ENCODE measurements around the gene PIP4K2A.

The PIP4K2A gene

GRCh38 chr10:22658745-22659410, 55.5 kb downstream of the PIP4K2A start:
- H3K9me3 ChIP-seq (ENCODE audit: control insufficient read depth in 2 of 2, low read length in 2 of 2) = no peaks in the 10 kb centered on the region
- H3K4me3 ChIP-seq (ENCODE audit: low read length in 2 of 2) = no peak overlapping the region
- H3K9ac ChIP-seq (ENCODE audit: low read depth in 1 of 2, low read length in 2 of 2) = no peak overlapping the region
- H3K36me3 ChIP-seq (ENCODE audit: control insufficient read depth in 2 of 2, insufficient read depth in 2 of 2, low read length in 2 of 2) = no peaks in the 10 kb centered on the region
- no peaks in the 10 kb centered on the region for H3K4me1 ChIP-seq (ENCODE audit: control insufficient read depth in 2 of 2, insufficient read depth in 2 of 2, low read length in 2 of 2)
- H3K27me3 ChIP-seq (ENCODE audit: control insufficient read depth in 2 of 2, insufficient read depth in 2 of 2, low read length in 2 of 2) = no peaks in the 10 kb centered on the region
- H3K27ac ChIP-seq (ENCODE audit: low read depth in 2 of 2, low read length in 2 of 2) = no peak overlapping the region

- Histone ChIP-seq H3K4me3 (ENCODE audit: low read length in 2 of 2) (no peak overlapping the region), H3K4me1 (ENCODE audit: control insufficient read depth in 2 of 2, insufficient read depth in 2 of 2, low read length in 2 of 2) (no peaks in the 10 kb centered on the region), H3K36me3 (ENCODE audit: control insufficient read depth in 2 of 2, insufficient read depth in 2 of 2, low read length in 2 of 2) (no peaks in the 10 kb centered on the region), H3K9me3 (ENCODE audit: control insufficient read depth in 2 of 2, low read length in 2 of 2) (no peaks in the 10 kb centered on the region), H3K27me3 (ENCODE audit: control insufficient read depth in 2 of 2, insufficient read depth in 2 of 2, low read length in 2 of 2) (no peaks in the 10 kb centered on the region), H3K9ac (ENCODE audit: low read depth in 1 of 2, low read length in 2 of 2) (no peak overlapping the region), H3K27ac (ENCODE audit: low read depth in 2 of 2, low read length in 2 of 2) (no peak overlapping the region)
Measured at GRCh38 chr10:22657566-22658225, 56.7 kb downstream of the PIP4K2A start.

GRCh38 chr10:22657024-22657423, 57.4 kb downstream of the PIP4K2A start:
- no peaks in the 10 kb centered on the region for H3K4me1 ChIP-seq (ENCODE audit: control insufficient read depth in 2 of 2, insufficient read depth in 2 of 2, low read length in 2 of 2)
- H3K4me3 ChIP-seq (ENCODE audit: low read length in 2 of 2) = no peak overlapping the region
- H3K27me3 ChIP-seq (ENCODE audit: control insufficient read depth in 2 of 2, insufficient read depth in 2 of 2, low read length in 2 of 2) = no peaks in the 10 kb centered on the region
- H3K36me3 ChIP-seq (ENCODE audit: control insufficient read depth in 2 of 2, insufficient read depth in 2 of 2, low read length in 2 of 2) = no peaks in the 10 kb centered on the region
- no peak overlapping the region for H3K27ac ChIP-seq (ENCODE audit: low read depth in 2 of 2, low read length in 2 of 2)
- H3K9me3 ChIP-seq (ENCODE audit: control insufficient read depth in 2 of 2, low read length in 2 of 2) = no peaks in the 10 kb centered on the region
- H3K9ac ChIP-seq (ENCODE audit: low read depth in 1 of 2, low read length in 2 of 2) = no peak overlapping the region

GRCh38 chr10:22656036-22656435, 58.3 kb downstream of the PIP4K2A start:
- no peak overlapping the region for H3K27ac ChIP-seq (ENCODE audit: low read depth in 2 of 2, low read length in 2 of 2)
- no peaks in the 10 kb centered on the region for H3K4me1 ChIP-seq (ENCODE audit: control insufficient read depth in 2 of 2, insufficient read depth in 2 of 2, low read length in 2 of 2)
- no peaks in the 10 kb centered on the region for H3K27me3 ChIP-seq (ENCODE audit: control insufficient read depth in 2 of 2, insufficient read depth in 2 of 2, low read length in 2 of 2)

GRCh38 chr10:22655312-22655981, 58.9 kb downstream of the PIP4K2A start:
- H3K9ac ChIP-seq (ENCODE audit: low read depth in 1 of 2, low read length in 2 of 2) = no peak overlapping the region
- H3K4me3 ChIP-seq (ENCODE audit: low read length in 2 of 2) = no peak overlapping the region
- H3K27me3 ChIP-seq (ENCODE audit: control insufficient read depth in 2 of 2, insufficient read depth in 2 of 2, low read length in 2 of 2) = no peaks in the 10 kb centered on the region
- H3K27ac ChIP-seq (ENCODE audit: low read depth in 2 of 2, low read length in 2 of 2) = no peak overlapping the region
- H3K9me3 ChIP-seq (ENCODE audit: control insufficient read depth in 2 of 2, low read length in 2 of 2) = no peaks in the 10 kb centered on the region
- H3K36me3 ChIP-seq (ENCODE audit: control insufficient read depth in 2 of 2, insufficient read depth in 2 of 2, low read length in 2 of 2) = no peaks in the 10 kb centered on the region
- H3K4me1 ChIP-seq (ENCODE audit: control insufficient read depth in 2 of 2, insufficient read depth in 2 of 2, low read length in 2 of 2) = no peaks in the 10 kb centered on the region

More at GRCh38 chr10:22656036-22656435, 58.3 kb downstream of the PIP4K2A start:
- H3K9me3 ChIP-seq (ENCODE audit: control insufficient read depth in 2 of 2, low read length in 2 of 2) = no peaks in the 10 kb centered on the region
- no peak overlapping the region for H3K9ac ChIP-seq (ENCODE audit: low read depth in 1 of 2, low read length in 2 of 2)
- no peak overlapping the region for H3K4me3 ChIP-seq (ENCODE audit: low read length in 2 of 2)
- no peaks in the 10 kb centered on the region for H3K36me3 ChIP-seq (ENCODE audit: control insufficient read depth in 2 of 2, insufficient read depth in 2 of 2, low read length in 2 of 2)

- peak overlapping the region in 1 of 2 donors; percentile 20 for H3K27ac ChIP-seq (ENCODE audit: low read depth in 2 of 2, low read length in 2 of 2)
- H3K9ac ChIP-seq (ENCODE audit: low read depth in 1 of 2, low read length in 2 of 2) = no peak overlapping the region
- H3K4me1 ChIP-seq (ENCODE audit: control insufficient read depth in 2 of 2, insufficient read depth in 2 of 2, low read length in 2 of 2) = peaks cover 0 to 3% of the 10 kb centered on the region in 2 donors
- H3K36me3 ChIP-seq (ENCODE audit: control insufficient read depth in 2 of 2, insufficient read depth in 2 of 2, low read length in 2 of 2) = no peaks in the 10 kb centered on the region
- no peak overlapping the region for H3K4me3 ChIP-seq (ENCODE audit: low read length in 2 of 2)
- H3K9me3 ChIP-seq (ENCODE audit: control insufficient read depth in 2 of 2, low read length in 2 of 2) = no peaks in the 10 kb centered on the region
- no peaks in the 10 kb centered on the region for H3K27me3 ChIP-seq (ENCODE audit: control insufficient read depth in 2 of 2, insufficient read depth in 2 of 2, low read length in 2 of 2)
Measured at GRCh38 chr10:22652988-22653481, 61.3 kb downstream of the PIP4K2A start.

GRCh38 chr10:22651276-22651980, 63.0 kb downstream of the PIP4K2A start:
- Histone ChIP-seq H3K36me3 (ENCODE audit: control insufficient read depth in 2 of 2, insufficient read depth in 2 of 2, low read length in 2 of 2) (no peaks in the 10 kb centered on the region), H3K9me3 (ENCODE audit: control insufficient read depth in 2 of 2, low read length in 2 of 2) (no peaks in the 10 kb centered on the region), H3K9ac (ENCODE audit: low read depth in 1 of 2, low read length in 2 of 2) (no peak overlapping the region), H3K27me3 (ENCODE audit: control insufficient read depth in 2 of 2, insufficient read depth in 2 of 2, low read length in 2 of 2) (no peaks in the 10 kb centered on the region), H3K27ac (ENCODE audit: low read depth in 2 of 2, low read length in 2 of 2) (no peak overlapping the region), H3K4me3 (ENCODE audit: low read length in 2 of 2) (no peak overlapping the region), H3K4me1 (ENCODE audit: control insufficient read depth in 2 of 2, insufficient read depth in 2 of 2, low read length in 2 of 2) (peaks cover 3 to 6% of the 10 kb centered on the region in 2 donors)

GRCh38 chr10:22649994-22650393, 64.4 kb downstream of the PIP4K2A start:
- H3K27ac ChIP-seq (ENCODE audit: low read depth in 2 of 2, low read length in 2 of 2) = no peak overlapping the region
- H3K4me1 ChIP-seq (ENCODE audit: control insufficient read depth in 2 of 2, insufficient read depth in 2 of 2, low read length in 2 of 2) = peaks cover 3 to 6% of the 10 kb centered on the region in 2 donors
- H3K9ac ChIP-seq (ENCODE audit: low read depth in 1 of 2, low read length in 2 of 2) = no peak overlapping the region
- no peak overlapping the region for H3K4me3 ChIP-seq (ENCODE audit: low read length in 2 of 2)
- no peaks in the 10 kb centered on the region for H3K36me3 ChIP-seq (ENCODE audit: control insufficient read depth in 2 of 2, insufficient read depth in 2 of 2, low read length in 2 of 2)
- H3K9me3 ChIP-seq (ENCODE audit: control insufficient read depth in 2 of 2, low read length in 2 of 2) = no peaks in the 10 kb centered on the region
- H3K27me3 ChIP-seq (ENCODE audit: control insufficient read depth in 2 of 2, insufficient read depth in 2 of 2, low read length in 2 of 2) = no peaks in the 10 kb centered on the region

GRCh38 chr10:22649390-22649841, 65.0 kb downstream of the PIP4K2A start:
- no peak overlapping the region for H3K9ac ChIP-seq (ENCODE audit: low read depth in 1 of 2, low read length in 2 of 2)
- no peak overlapping the region for H3K4me3 ChIP-seq (ENCODE audit: low read length in 2 of 2)
- H3K4me1 ChIP-seq (ENCODE audit: control insufficient read depth in 2 of 2, insufficient read depth in 2 of 2, low read length in 2 of 2) = peaks cover 3 to 6% of the 10 kb centered on the region in 2 donors

More at GRCh38 chr10:22649390-22649841, 65.0 kb downstream of the PIP4K2A start:
- Histone ChIP-seq H3K27me3 (ENCODE audit: control insufficient read depth in 2 of 2, insufficient read depth in 2 of 2, low read length in 2 of 2) (no peaks in the 10 kb centered on the region), H3K27ac (ENCODE audit: low read depth in 2 of 2, low read length in 2 of 2) (no peak overlapping the region), H3K9me3 (ENCODE audit: control insufficient read depth in 2 of 2, low read length in 2 of 2) (no peaks in the 10 kb centered on the region), H3K36me3 (ENCODE audit: control insufficient read depth in 2 of 2, insufficient read depth in 2 of 2, low read length in 2 of 2) (no peaks in the 10 kb centered on the region)

Data from mucosa of rectum (tissue), 2 donors.